Amniotic epithelial cell (primary cell): ENCODE measurements around the gene CCDC39.
A peak's percentile ranks its signal among the peaks of the same experiment; 100 is the strongest.

Experiments
- DNase-seq: peaks from one replicate; pipeline ENCODE4 v3.0.0-alpha.2; 2010; ENCODE audit warnings: low read depth

Gene CCDC39

DNA sequence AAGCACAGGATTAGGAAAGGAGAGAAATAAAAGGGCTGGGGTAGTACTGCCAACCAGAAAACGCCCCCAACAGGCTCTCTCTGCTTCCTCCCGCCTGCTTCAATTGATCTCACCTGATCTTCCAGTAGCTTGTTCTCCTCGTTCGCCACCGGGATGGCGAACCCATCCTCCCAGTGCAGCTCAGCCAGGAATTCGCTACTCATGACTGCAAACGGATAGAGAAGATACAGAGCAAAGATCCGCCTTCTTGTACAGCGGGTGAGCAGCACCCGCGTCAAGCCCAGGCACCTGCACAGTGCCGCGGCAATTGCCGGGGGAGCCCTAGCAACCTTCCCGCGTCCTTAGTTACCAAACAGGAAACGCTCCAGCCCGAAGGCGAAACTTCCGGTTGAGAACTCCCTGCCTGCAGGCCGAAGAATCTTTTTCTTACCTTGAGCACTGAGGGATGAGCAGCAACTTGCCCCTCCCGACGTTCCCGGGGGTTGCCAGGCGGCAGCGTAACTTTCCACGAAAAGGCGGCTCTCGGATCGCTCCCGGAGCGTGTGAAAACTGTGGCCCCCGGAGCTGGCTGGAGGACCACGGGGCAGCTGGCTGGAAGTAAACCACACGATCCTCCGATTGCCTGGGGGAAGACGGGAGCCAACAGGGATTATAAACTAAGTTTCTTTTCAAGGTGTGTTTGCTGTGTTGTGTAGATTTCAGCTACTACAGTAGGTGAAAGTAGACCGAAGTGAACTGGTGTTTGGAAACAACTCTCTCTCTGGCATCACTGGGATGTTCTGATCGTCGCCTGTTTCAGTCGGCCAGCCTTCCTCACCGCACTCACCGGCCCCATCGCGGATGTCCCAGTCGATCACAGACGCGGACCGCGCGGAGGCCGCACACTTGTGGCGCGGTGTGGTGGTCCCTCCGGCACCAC, at the start of gene CCDC39:
TSS of gene CCDC39 (minus strand) at position 312 of the 919 bp plus-strand sequence. CDS start at position 203, 109 bp downstream.
- peak; percentile 58 for DNase-seq

- no peak for DNase-seq
These were observed 40.7 kb upstream of the CCDC39 start for GRCh38 chr3:180720012-180720411.

DNA sequence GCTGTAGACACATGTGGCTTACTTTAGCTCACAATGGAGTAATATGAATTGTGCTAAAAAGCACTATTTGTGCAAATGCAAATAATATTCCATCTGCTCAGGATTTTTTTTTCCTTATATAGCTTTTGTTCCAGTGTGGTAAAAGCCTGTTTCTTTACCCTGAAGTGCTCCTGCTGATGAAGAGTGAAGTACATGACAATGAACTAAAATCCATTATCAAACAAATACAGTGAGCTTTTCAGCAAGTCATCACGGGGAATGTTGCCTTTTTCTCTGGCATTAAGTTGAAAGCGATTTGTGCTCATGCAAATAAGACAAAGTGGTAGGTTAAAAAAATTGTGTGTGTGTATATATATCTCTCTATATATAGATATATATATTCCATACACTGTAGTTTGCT, 28.6 kb upstream of the CCDC39 start:
- DNase-seq, result no peak

- DNase-seq, result no peak
These were observed 26.3 kb upstream of the CCDC39 start for GRCh38 chr3:180705619-180706018.

DNA sequence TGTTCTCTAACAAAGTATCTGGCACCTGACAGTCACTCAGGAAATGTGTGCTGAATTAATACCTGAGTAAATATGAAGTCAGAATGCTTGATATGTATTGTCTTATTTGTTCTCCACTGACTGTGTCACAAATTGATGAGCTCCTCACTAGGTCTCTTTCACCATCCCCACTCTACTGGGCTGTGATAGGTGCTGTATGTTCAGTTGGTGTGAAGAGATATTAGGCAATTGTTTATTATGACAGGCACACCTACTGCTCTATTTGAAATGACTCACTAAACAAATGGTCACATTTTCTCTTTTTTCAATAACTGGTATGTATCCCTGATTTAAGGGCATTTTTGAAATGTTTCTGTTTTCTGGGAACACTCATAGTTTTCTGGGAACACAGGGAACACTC, 25.2 kb upstream of the CCDC39 start:
- DNase-seq, result no peak

- no peak for DNase-seq
These were observed 21.7 kb upstream of the CCDC39 start for GRCh38 chr3:180700941-180701340.

DNA sequence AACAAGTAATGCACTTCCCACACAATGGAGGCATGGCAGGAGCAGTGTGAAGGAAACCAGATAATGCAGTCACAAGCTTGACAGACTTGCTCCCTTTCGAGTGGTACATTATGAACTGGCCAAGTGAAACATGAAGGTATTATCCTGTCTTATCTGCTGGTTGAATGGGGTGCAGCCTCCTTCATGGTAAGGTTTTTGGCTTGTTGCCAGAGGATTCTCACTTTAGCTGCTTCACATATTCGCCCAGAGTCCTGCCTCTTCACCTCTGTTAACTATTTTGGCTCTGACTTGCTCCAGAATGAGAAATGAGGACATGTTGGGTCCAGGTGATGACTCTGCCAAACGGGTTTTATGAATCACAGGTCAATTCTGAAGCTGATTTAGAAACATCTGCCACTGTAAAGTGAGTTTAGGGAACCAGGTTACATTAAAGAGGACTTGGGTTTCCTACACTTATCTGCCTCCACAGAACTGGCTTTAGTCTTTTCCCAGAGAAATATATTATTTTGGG, 19.5 kb upstream of the CCDC39 start:
- DNase-seq, result no peak

DNA sequence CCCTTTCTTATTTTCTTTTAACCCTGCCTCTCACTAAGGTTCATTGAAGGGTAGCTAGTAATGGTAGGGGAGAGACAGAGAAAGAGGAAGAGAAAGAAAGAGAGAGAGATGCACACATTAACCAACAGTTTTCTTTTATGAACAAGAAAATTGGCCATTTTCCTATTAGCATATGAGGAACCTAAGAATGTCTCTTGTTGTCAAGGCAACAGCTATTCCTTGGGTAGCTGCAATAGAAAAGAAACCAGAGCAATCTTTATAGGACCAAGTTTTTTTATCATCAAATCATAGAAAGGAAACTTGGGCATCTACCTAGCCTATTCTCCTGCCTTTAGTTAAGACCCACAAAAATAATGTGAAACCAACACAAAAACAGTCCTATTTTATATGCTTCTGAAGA, 15.0 kb upstream of the CCDC39 start:
- DNase-seq, result no peak

DNA sequence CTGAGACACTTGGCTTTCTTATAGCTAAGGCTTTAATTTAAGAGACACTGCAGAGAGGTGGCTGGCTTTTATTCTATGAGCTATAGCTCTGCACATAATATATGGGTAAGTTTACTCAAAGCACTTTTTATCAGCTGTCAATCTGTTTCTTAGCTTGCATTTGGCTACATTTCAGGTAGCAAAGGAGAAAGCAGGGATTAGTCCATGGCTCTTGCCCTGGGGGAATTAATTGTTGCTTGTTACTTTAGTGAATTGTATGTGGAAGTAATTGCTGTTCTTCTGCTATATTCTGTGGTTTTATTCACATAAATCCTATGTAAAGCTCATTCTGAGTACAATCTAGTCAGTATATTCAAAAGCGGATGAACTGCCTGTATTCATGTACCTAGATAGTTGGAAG, 14.4 kb upstream of the CCDC39 start:
- DNase-seq, result no peak

- DNase-seq, result no peak
These were observed 10.8 kb upstream of the CCDC39 start for GRCh38 chr3:180690061-180690460.

DNA sequence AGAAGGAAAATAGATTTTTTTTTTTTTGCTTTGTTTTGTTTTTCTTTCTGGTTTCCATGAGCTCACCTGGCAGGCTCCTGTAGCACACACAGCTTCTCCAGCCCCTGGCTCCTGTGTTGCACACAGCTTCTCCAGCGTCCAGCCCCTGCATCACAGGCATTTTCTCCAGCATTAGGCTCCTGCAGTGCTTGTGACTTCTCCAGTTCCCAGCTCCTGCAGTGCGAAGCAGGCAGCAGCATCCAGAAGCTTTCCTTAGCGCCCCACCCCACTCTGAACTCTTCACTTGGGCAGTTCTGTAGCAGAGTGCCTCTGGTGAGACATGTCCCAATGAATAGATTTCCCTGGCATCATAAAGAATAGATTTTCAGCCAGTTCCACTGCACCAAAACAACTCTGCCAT, 5.5 kb upstream of the CCDC39 start:
- DNase-seq, result no peak

DNA sequence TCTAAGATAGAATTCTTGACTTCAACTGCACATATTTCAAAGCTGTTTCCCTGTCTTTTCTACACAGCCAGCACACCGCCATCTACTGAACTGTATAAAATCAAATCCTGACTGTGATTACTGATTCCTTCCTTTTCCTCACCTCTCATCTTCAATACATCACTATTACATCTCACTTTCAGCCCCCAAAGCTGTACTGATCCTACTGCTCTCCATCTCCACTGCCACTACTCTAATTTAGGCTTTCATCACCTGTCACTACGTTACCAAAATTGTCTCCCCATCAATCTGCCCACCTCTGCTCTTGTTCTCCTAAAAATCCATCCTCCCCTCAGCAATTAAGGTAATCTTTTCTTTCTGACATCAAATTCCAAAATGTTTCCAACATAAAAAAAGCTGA, 4.5 kb upstream of the CCDC39 start:
- DNase-seq, result no peak

DNA sequence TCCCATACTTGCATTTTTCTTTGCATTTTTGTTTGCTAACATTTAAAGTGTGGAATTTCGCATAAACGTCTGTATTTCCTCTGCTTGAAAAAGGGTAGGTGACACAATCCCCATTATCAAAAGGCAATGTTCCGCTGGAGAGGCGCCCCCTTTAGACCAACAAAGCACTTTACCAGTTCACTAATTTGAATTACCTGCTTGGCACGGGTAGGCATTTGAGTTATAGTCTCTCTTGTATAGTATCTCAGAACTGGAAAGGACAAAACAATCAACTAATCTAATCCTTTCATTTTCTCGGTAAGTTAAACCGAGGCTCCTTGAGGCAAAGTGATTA, 775 bp upstream of the CCDC39 start:
- peak; percentile 24 for DNase-seq

DNA sequence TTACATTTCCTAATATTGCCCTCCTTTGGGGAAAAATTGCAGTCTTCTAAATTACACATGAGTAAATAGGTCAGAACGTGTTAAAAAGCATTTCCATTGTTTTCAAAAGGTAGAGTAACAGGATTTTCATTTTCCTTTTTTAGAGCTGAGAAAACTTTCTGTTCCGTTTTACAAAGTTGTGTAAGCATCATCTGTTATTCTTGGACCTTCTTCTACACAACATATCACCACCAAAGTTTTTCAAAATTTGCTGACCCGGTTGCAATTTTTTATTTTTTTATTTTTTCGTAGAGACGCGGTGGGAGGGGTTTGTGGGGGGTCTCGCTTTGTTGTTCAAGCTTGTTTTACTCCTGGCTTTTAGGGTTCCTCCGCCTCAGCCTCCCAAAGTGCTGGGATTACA, 1.1 kb downstream of the CCDC39 start:
- DNase-seq, result no peak

DNA sequence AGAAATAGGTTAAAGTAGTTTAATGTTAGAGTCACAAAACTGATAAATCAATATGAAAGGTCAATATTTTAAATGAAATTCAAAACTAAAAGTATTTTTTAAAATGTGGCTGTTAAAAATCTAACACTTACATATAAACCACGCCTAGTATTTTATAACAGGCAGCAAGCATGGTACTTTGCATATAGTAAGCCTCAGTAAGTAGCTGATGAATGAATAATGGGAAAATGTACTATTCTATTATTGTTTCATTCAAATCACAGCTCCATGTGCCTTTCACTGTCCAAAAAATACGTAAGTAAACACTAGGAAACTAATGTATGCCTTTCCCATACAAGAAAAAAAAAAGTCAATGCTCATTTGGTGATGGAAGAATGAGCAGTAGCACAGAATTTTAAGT, 17.8 kb downstream of the CCDC39 start:
- no peak for DNase-seq

- DNase-seq, result no peak
These were observed 22.2 kb downstream of the CCDC39 start for GRCh38 chr3:180657094-180657493.

- DNase-seq, result no peak
These were observed 22.9 kb downstream of the CCDC39 start for GRCh38 chr3:180656406-180656805.

DNA sequence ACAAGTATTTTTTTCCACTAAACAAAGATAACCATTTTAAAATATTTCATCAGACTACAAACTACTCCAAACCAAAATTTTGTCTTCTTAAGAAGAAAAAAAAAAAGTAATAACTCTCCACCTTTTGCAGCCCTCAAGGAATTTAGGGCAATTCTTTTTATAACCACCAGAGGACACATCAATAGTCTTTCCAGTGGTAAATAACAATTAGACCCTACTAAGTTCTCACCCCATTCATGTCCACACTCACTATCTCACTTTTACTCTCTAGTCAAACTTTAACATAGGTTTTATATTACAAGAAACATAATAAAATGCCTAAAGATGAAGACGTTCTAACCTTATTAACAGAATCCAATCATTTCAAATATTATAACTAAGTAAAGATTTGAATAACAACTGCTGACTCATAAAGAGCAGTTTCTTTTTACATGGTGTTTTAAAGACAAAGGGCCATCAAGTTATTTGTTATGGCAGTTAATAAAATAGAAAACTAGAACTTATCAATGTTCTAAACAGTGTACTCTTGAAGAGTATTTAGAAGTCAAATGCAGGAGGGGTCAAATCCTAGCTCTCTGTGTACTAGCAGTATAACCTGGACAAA, 33.0 kb downstream of the CCDC39 start:
- no peak for DNase-seq

- DNase-seq, result no peak
These were observed 38.3 kb downstream of the CCDC39 start for GRCh38 chr3:180640987-180641386.

- DNase-seq, result no peak
These were observed 45.6 kb downstream of the CCDC39 start for GRCh38 chr3:180633722-180634121.

GRCh38 chr3:180631317-180631716, 48.0 kb downstream of the CCDC39 start:
- DNase-seq, result no peak

DNA sequence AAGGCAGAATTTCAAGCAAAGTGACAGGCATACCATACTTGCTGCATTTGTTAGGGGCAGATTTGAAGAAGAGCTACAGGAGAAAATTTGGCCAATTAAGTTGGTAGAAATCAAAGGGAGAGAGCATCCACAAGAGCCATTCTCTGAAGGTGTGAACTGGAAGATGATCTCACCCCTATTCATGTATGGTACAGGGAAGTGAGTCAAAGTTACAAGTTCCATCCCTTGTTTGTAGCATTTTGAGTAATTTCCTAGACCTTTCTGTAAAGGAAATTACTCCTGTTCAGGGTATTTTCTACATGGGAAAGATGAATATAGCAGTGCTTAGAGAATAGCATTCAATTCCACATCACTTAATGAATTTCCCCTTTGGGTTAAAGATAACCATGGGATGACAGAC, 48.9 kb downstream of the CCDC39 start:
- no peak for DNase-seq

DNA sequence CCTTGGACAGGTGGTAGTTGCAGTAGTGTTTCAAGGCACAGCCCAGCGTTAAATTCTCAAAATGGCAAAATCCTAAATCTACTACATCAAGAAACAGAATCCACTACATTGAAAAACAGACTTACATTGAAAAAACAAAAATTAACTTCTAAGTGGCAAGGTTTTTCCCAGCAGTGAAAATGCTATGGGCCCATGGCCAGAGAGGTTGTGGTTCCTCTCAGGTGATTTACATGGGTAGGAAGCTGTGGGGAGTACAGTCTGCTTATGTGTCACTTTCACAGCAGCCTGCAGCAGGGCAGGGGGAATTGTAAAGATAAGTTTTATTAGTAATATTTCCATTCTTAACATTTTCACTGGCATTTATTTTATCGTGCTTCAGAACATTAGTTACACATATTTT, 52.4 kb downstream of the CCDC39 start:
- DNase-seq, result no peak

DNA sequence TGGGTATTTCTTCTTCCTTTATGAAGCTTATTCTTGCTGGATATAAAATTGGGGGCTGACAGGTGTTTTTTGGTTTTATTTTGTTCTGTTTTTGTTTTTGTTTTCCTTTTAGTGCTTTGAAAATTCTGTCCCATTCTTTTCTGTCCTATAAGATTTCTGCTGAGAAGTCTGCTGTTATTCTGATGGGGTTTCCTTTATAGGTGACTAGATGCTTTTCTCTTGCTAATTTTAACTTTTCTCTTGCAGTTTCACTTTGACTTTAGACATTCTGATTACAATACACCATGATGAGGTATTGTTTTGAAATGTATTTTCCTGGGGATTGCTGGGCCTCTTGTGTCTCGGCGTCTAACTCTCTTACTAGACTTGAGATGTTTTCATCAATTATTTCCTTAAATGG, 54.6 kb downstream of the CCDC39 start:
- DNase-seq, result no peak
